RCC 7860 (cell line): ENCODE data around the gene CPNE4.
"Not testable (repeated sequence)": the region's sequence is repeated elsewhere in the genome, so short reads cannot be mapped to it uniquely, and the experiment has no call there.

Experiments used
- DNase-seq: peaks from one replicate; pipeline ENCODE4 v3.0.0-alpha.2; 2015; ENCODE audit warnings: low spot score
- FAIRE-seq: peaks from 2 replicates; lab custom pipeline; 2012; peaks lifted over from hg19 to GRCh38; lab: Jason Lieb, UNC

Gene CPNE4

DNA sequence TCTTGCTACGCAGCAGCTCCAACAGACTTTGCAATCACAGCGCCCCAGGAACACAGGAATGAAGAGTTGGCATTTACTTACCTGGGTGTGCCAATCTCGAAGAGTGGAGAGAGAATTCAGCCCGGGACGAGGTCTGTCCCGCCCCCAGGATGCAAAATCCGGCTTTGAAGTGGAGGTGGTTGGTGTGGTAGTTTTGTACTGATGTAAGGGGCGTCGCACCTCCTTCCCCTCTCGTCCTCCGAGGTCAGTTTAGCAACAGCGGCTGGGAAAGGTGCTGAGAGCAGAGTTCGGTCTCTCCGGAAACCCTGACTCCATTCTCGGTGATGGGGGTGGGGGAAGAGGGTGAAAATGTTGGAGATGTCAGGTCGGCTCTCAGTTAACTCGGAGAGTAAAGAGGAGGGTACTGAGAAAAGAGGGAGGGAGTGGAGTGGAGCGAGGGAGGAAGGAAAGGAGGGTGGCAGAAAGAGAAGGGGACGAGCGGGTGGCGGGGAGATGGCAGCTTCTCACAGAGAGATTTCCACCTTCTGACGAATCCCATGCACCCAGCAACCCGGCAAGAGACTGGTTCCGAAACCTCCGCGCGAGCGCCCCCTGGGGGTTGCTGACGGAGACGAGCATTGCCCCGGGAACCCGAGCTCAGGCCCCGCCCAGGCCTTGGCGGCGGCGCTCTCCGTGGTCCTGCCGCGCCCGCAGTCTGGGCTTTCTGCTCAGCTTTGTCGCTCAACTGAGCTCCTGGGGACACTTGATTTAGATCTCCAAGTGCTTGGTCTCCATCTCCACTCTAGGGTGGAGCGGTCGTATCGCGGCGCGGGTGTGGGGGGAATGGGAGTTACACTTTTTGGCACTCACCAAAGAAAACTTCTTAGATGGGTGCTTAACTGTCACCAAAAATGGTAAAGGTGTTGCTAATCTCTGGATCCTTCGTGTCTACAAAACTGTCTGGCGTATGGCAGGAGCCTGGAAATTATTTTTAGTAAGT, at the start of gene CPNE4:
TSS of gene CPNE4 (minus strand) at position 529 of the 979 bp plus-strand sequence.
- peak; percentile 34 for DNase-seq
- no peak for FAIRE-seq

DNA sequence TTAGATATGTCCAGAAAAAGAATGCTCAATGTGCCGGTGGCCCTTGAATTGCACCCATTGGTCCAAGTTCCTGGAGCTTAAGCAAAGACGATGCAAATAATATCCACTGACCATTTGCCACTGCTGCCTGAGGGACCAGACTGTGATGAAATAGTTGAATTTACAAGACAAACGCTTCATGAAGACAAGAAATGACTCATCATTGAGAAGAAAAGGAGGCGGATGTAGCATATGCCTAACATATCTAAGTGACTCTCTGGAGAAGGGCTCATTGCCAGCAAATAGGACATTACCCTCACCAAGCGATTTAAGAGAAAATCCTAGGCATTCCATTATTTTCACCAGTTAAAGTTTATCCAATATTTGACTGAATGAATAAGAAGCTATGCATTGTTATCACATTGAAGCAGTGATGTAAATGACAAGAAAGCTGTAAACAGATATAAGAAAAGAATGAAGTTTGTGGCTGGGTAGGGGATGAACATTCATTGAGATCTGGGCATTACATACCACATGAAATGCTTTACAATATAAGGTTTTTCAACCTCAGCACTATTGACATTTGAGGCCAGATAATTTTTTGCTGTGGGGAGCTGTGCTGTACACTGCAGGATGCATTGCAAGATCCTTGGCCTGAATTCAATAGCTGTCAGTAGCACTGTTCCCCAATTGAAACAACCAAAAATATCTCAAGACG, 48.9 kb upstream of the CPNE4 start:
- DNase-seq (no peak), FAIRE-seq (no peak)

DNA sequence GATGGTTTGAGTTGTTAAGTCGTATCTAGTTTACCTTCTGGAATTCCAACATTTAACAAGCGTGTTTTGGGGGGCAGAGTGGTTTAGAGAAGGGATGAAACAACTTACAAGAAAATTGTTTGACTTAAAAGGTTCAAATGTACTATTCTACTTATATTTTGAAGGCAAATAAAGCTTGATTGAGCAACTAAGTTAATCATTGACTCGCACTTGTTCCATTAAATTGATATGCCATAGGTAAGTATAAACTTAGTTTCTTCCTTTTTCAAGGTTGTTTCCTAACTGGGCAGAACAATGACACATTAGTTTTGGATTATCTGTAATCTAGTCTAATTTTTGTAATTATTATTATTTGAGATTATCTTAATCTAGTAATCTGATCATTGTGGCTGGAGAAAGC, 48.3 kb upstream of the CPNE4 start:
- DNase-seq = no peak
- no peak for FAIRE-seq

DNA sequence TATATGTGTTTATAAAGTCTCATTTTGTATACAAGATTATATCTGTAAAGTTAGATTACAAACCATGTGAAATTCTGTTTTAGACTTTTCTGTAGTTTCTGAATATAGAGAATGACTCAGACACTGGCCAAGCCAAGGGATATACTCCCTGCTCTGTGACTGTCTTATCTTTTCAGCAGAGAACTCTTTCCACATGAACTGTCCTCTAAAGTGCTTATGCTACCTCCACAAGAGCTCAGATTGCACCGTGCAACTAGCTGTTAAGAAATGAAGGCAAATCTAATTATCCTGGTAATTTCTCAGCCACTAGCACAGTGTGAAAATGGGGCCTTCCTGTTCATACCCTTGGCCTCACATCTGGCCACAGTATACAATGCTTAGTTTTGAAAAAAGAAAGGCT, 44.3 kb upstream of the CPNE4 start:
- FAIRE-seq (no peak), DNase-seq (no peak)

DNA sequence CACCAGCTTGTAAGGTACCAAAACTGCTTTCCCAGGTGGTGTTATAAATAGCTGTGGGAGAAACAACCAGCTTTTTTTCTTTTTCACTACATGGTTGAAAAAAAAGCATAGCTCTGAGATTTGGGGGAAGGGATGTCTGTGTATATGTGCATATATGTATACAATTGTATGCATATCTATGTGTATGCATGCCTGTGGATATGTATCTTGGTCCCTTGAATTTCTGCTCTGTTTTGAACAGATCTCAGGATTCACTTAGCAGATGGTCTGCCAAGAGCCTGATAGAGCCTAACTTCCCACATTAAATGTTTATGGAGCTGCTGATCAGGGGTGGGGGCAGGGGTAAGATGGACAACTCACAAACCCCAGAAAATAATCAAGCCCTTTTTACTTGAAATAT, 39.0 kb upstream of the CPNE4 start:
- FAIRE-seq = no peak

DNA sequence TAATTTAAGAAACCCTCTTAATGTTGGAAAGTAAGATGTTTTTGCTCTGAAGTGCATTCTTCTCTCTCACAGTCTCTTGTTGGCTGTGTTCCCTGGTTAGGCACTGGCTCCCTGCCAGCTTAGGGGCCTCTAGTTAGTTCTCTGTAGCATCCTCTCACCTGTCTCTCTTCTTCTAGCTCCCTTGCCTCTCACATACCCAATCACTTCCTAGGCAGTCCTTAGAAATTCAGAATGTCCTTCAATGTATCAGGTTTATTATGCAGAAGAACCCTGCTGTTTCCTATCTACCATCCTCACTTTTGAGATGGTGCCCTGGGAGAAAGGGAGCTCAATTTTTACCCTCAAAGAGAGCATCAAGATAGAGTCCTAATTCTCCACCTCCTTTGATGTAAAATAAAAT, 36.2 kb upstream of the CPNE4 start:
- FAIRE-seq = no peak
- DNase-seq = no peak

More for the DNA sequence above, 39.0 kb upstream of the CPNE4 start:
- no peak for DNase-seq

DNA sequence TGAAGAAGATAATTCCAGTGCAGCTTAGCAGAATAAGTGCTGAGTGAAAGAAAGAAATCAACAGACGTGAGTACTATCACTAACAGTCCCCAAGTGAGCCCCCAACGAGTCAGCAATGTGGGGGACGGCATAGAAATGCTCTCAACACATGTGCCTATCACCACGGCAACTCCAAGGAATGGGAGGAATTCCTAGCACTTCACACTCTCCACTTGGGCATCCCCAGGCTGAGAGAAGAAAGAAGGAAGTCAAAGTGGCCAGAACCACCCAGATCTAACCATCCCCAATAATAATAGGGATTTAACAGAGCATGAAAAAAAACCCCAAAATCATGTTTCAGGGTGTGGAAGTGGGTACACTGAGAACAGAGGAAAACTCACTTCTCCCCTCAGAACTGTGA, 29.3 kb upstream of the CPNE4 start:
- FAIRE-seq = no peak

DNA sequence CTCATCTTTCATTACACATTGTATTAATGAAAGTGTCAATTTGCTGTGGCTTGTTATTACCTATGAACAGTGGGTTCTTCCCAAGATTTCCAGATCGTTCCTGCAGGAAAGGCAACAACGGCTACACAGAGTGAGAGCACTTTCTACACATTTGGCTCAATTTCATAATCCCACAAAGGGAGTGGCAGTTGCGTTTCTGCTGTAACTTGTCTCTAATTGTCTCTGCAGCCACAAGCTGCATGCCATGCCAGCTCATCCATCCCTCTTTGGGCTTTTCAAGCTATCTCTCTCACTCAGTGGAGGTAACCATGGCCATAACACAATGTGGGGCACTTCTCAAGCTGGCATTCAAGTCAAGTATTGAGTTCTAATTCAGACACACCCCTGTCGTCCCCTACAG, 27.7 kb upstream of the CPNE4 start:
- FAIRE-seq = no peak
- DNase-seq = no peak

More for the DNA sequence above, 29.3 kb upstream of the CPNE4 start:
- no peak for DNase-seq

DNA sequence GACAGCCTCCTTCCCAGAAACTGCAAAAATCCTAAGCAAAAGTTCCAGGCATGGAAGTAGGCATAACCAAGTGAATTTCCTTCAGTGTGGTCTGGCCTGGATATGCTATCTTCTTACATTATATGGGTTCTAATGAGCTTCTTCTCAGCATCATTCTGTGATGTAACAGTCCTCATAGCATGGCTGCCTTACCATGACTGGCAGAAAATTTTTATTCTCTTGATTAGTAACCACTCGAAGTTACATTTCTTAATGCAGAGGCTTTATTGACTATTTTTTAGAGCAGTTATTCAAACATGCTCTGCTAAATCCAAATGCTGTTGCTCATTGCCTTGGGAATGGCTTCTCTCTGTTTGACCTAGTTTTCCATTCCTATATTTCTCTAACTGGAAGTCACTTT, 21.1 kb upstream of the CPNE4 start:
- FAIRE-seq = no peak

DNA sequence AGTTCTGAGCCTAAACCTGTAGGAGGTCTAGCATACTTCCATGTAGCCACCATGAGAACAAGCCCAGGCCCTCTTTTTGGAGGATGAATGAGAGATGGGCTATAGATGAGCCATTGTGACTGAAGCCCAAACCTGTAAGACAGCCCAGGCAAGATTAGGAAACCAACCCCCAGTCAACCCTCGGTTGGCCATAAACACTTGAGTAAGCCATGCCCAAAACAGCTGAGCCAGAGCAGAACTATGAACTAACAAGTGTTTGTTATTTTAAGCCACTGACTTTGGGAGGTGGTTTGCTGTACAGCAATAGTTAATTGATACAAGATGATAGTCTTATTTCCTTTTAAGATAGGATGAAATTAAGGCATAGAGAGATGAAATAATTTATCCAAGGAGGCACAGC, 12.4 kb upstream of the CPNE4 start:
- DNase-seq (no peak), FAIRE-seq (no peak)

More for the DNA sequence above, 21.1 kb upstream of the CPNE4 start:
- DNase-seq = no peak

DNA sequence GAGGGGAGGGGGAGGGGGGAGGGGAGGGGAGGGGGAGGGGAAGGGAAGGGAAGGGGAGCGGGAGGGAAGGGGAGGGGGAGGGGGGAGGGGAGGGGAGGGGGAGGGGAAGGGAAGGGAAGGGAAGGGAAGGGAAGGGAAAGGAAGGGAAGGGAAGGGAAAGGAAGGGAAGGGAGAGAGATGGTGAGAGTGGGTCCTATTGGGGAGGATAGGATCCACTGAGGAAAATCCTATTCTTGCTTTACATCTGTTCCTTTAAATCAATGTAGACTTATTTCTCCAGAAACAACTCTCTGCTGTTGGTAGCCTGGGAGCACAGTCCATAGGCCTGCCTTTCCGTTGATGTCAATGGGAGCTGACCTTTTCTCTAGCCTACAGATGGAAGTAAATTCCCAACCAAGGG, 10.1 kb upstream of the CPNE4 start:
- DNase-seq, FAIRE-seq: not testable (repeated sequence)

DNA sequence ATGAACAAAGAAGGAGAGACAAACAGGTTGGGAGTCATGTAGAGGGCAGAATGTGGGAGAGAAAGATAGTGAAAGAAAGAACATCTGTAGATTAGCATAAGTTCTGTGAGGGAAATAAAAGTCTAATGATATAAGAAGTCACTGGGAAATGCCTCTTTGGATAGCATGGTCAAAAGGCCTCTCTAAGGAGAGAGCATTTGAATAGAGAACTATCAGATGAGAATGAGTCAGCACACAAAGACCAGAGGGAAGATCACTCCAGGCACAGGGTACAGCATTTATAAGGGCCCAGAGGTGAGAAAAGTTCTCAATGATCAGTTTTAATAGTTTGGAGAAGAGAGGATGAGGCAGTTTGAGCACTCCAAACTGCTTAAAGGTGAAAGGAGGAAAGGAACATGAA, 7.9 kb upstream of the CPNE4 start:
- FAIRE-seq = no peak

DNA sequence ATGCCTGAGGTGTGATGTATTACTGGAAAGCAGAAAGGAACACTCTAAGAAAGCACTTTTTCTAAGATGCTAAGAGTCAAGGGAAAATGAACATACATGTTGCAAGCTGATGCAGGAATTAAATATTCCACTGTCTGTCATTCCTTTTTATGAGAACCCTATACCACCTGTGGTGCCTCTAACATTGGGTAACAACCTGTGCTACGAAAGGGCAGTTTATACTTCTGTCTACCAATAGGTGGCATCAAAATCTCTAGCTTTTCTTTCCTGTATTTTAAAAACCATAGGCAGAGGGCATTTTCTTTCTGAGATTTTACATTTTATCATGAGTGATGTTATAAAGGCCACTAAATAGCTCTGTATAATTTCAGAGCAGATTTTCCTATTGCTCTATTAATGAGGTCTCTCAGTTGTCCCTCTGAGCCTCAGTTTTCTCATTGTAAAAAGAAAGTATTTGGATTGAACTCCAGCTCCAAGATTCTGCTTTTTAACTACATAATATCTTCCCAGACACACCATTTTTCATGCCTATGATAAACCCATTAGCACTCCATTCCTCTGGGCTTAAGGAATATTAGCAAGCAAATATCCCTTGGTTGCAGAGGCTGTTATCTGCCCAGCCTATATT, 3.5 kb upstream of the CPNE4 start:
- DNase-seq (peak; percentile 33), FAIRE-seq (no peak)

More for the DNA sequence above, 7.9 kb upstream of the CPNE4 start:
- no peak for DNase-seq

DNA sequence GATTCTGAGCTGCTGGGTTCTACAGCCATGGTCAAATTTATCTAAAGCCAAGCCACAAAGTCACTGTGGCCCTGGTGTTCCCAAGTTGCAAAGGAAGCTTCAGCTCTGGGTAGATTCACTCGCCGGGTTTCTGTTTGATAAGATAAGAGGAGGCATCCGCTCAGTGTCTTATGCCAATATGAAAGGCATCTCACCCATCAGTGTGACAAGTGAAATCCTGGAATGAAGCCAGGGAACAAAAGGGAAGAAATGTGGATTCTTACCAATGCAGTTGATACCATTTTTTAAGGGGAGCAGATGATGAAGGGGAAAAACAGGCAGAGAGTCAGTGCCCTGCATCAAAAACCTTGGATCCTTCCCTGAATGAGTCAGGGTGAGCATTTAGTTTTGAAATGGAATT, 2.8 kb upstream of the CPNE4 start:
- no peak for FAIRE-seq
- no peak for DNase-seq

DNA sequence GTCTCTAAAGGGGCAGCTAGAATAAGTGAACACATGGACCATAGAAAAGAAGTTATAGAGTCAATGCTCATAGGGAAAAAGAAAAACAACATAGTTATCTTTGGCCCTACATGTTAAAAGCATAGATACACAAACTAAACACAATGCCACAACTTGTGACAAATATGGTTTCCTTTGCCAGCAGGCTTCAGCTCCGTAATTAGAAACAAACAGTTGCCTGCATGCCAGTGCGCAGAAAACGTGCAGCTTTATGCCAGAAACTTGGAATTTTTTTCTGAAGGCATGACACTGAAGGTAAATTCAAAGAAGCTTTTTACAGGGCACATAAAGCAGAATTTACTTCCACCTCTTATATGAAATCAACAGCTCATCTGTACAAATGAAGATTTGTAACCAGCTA, 2.2 kb upstream of the CPNE4 start:
- FAIRE-seq = no peak

DNA sequence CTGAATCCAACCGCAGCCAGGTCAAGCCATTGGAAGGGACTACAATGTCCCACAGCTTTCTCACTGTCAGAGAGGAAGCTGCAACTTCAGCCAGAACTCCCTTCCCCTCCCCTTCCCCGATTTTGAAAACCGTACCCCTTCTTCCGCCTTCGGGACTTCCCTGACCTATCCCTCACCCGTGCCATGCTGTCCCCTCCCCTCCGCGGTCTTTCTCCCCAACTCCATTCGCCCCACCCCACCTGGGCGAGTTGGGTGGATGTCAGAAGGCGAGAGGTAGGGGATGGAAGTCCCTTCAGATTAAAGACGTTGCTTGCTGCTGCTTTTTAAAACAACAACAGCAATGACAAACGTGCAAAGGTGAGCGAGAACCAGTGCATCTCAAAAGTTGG, 723 bp downstream of the CPNE4 start:
- FAIRE-seq (no peak), DNase-seq (no peak)

More for the DNA sequence above, 2.2 kb upstream of the CPNE4 start:
- no peak for DNase-seq

DNA sequence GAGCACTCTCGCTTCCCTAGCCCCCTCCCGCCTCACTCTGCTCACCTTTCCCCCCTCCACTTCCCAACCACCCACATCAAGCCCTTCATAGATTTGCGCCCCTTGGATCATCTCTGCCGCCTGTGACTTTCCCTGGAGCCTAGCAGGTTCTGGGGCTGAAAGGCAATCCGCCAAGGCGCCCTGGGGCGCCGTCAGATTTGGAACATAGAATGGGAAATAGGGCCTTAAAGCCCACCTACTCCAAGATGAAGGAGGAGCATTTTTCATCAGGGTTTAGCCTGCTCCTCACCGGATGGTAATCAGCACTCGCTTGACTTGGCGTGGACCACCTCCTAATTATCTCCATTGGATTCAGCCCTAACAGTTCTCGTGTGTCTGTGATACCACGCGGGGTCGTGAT, 1.3 kb downstream of the CPNE4 start:
- DNase-seq = no peak

DNA sequence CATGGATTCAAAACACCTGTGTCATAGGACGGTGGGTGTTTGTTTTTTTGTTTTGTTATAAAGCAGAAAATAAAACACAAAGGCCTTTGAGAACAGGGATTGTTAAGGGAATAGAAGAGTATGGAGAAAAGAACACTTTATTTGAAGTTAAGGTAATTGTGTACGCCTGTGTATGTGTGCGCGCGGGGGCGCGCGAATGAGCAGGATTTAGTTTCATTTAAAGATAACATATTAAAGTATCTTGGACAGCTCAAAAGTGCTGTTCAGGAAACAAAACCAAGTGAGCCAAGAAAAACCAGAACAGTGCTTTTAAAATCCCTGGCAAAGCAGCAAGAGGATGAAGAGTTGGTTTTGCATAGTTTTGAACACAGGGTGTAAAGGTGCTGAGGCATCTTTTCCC, 1.9 kb downstream of the CPNE4 start:
- DNase-seq (no peak), FAIRE-seq (no peak)

More for the DNA sequence above, 1.3 kb downstream of the CPNE4 start:
- FAIRE-seq = no peak

DNA sequence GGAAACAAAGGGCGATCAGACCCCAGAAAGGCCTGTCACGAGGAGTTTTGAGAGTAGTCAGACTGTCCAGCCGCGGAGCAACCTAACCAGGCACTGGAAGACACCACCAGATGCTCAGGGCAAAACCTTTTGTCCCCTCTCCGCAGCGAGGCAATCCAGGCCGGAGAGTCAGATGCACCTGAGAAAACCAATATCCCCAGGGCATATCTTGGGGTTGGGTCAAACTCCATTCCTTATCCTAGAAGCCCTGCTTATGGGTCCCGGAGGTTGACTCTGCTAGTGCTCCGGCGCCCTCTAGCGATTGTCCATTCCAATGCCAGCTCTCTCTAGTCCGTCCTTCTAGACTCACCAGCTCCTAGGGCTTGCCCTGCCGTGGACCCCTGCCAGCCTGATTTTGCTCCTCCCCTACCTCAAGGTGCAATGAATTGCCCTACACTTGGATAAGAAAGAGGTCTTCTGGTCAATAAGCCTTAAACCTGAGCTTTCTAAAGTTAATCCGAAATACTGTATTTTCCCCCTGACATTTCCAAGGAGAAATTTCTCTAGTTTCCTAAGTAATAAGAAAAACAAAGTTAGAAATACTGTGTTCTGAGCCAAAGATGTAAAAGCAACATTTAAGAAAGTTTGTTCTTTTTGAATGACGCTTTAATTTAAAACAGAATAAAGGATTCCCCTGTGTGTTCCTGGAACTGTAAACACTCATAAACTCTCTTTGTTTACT, 5.5 kb downstream of the CPNE4 start:
- DNase-seq (peak; percentile 49), FAIRE-seq (no peak)

DNA sequence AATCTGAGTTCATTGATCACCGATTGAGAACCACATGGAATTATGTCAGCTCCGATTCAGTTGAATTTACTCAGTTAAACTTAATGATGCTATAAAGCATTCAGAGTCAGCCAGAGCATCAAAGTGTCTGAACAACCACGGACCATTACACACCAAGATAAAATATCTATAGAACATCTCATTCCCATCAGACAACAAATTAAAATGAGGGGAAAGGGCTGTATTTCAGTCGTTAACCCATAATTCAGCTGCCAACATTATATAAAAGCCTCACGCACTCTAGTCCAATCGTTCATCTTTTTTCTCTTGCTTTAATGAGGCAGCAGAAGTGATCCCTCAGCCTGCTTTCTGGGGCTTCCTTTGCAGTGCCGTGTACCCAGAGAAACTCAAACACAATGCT, 11.9 kb downstream of the CPNE4 start:
- FAIRE-seq (no peak), DNase-seq (no peak)

DNA sequence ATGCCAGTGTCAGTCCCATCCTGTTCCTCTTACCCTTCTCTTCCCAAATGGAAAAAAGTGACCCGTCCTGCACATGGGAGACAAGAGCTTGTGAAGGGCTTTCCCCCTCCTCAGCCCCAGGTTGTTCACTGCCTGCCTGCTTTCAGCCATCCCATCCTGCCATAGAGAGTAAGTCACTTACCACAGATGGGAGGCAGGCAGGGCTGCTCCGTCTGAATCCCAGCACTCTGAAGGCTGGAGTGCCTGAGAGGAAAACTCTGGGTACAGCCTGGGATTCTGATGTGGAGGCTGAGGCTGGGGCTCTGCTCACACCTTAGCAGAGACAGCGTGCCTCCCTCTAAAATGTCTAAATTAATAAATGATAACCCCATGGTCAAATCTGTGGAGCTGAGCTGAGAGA, 14.8 kb downstream of the CPNE4 start:
- FAIRE-seq = no peak

More for the DNA sequence above, 14.8 kb downstream of the CPNE4 start:
- no peak for DNase-seq
